Common myeloid progenitor, CD34-positive (primary cell): Measurements from ENCODE around the gene SLC4A1.

Experiments
- CTCF ChIA-PET: fragments of 350-600 bp; sonication (Branson Sonifier 250); formaldehyde crosslinking; loops from one replicate; lab custom pipeline; 2021; ENCODE audit warnings: antibody characterized with exemption; lab: Charles Lee
- POLR2A ChIA-PET: fragments of 350-600 bp; sonication (Branson Sonifier 250); formaldehyde crosslinking; loops from one replicate; lab custom pipeline; 2021; ENCODE audit warnings: antibody characterized with exemption; lab: Charles Lee
- DNase-seq, 3 donors: peaks; one replicate each; pipeline versions ENCODE4 v3.0.0 to v3.0.0-alpha.2; 2013
- H3K27ac ChIP-seq, 2 experiments: 1 replicate in 1 of 2; 2 replicates in 1 of 2; pipeline ENCODE4 v1.7.0; 2013; ENCODE audit warnings: inconsistent platforms in 2 of 2, low read length in 2 of 2, mild to moderate bottlenecking in 2 of 2, low read depth in 1 of 2, moderate library complexity in 1 of 2; ENCODE audit not compliant: severe bottlenecking in 2 of 2, insufficient read depth in 1 of 2, poor library complexity in 1 of 2
- H3K27me3 ChIP-seq, 5 experiments: replicated peaks in 2 of 5; 1 replicate in 3 of 5; 2 replicates in 2 of 5; pipeline versions ENCODE4 v1.6.1 to v1.7.0; 2013; ENCODE audit warnings: low read length in 4 of 5, mild to moderate bottlenecking in 2 of 5, moderate library complexity in 2 of 5, inconsistent platforms in 1 of 5; ENCODE audit not compliant: insufficient read depth in 5 of 5, control insufficient read depth in 4 of 5
- H3K36me3 ChIP-seq, 4 experiments: 1 replicate in 2 of 4; 2 replicates in 2 of 4; pipeline versions ENCODE4 v1.6.1 to v1.7.0; 2013; ENCODE audit warnings: low read length in 3 of 4, control low read depth in 1 of 4, mild to moderate bottlenecking in 1 of 4; ENCODE audit not compliant: control insufficient read depth in 4 of 4, insufficient read depth in 4 of 4
- H3K4me1 ChIP-seq, 4 experiments: 1 replicate in 3 of 4; 2 replicates in 1 of 4; pipeline versions ENCODE4 v1.6.1 to v1.7.1; 2013; ENCODE audit warnings: low read length in 3 of 4, mild to moderate bottlenecking in 3 of 4, control low read depth in 1 of 4, inconsistent platforms in 1 of 4, moderate library complexity in 1 of 4; ENCODE audit not compliant: control insufficient read depth in 4 of 4, insufficient read depth in 4 of 4; ENCODE audit errors: control extremely low read depth in 1 of 4
- H3K4me3 ChIP-seq, 7 experiments: 1 replicate in 4 of 7; 2 replicates in 3 of 7; pipeline versions ENCODE4 v1.5.1 to v1.7.0; 2013; ENCODE audit warnings: mild to moderate bottlenecking in 7 of 7, low read length in 6 of 7, moderate library complexity in 6 of 7, inconsistent platforms in 2 of 7, low read depth in 2 of 7, control low read depth in 1 of 7; ENCODE audit not compliant: insufficient read depth in 4 of 7, control insufficient read depth in 1 of 7; ENCODE audit errors: extremely low read depth in 1 of 7
- H3K9me3 ChIP-seq, 5 experiments: 1 replicate in 4 of 5; 2 replicates in 1 of 5; pipeline versions ENCODE4 v1.6.1 to v1.7.1; 2013; ENCODE audit warnings: low read length in 4 of 5, mild to moderate bottlenecking in 2 of 5, inconsistent platforms in 1 of 5, low read depth in 1 of 5, moderate library complexity in 1 of 5; ENCODE audit not compliant: control insufficient read depth in 4 of 5, insufficient read depth in 2 of 5; ENCODE audit errors: control extremely low read depth in 1 of 5
- WGBS: methylation state at CpG from one replicate; pipeline ENCODE4 v1.1.5; 2013; ENCODE audit not compliant: insufficient coverage; 5-methylcytosine and 5-hydroxymethylcytosine counted together

The SLC4A1 gene

GRCh38 chr17:44312396-44313104, 44.6 kb upstream of the SLC4A1 start:
- DNase-seq: no peak
- 93% methylated on average over 11 of the region's 17 CpGs for WGBS
- Histone ChIP-seq H3K27ac (no peak overlapping the region), H3K27me3 (peaks cover 6 to 47% (median 30%) of the 10 kb centered on the region in 5 experiments), H3K4me1 (peaks cover 0 to 26% (median 17%) of the 10 kb centered on the region in 4 experiments), H3K4me3 (no peak overlapping the region), H3K36me3 (no peaks in the 10 kb centered on the region), H3K9me3 (no peaks in the 10 kb centered on the region)
- CTCF ChIA-PET: no interaction called here
- POLR2A ChIA-PET: no interaction called here

GRCh38 chr17:44311562-44312181, 43.7 kb upstream of the SLC4A1 start:
- Histone ChIP-seq H3K4me1 (peaks cover 0 to 27% (median 18%) of the 10 kb centered on the region in 4 experiments), H3K27me3 (peaks cover 2 to 47% (median 30%) of the 10 kb centered on the region in 5 experiments), H3K36me3 (no peaks in the 10 kb centered on the region), H3K4me3 (no peak overlapping the region), H3K9me3 (no peaks in the 10 kb centered on the region), H3K27ac (no peak overlapping the region)
- ChIA-PET POLR2A (no interaction called here), CTCF (interaction anchor here (1.1 to 2.7 kb wide), 2 partner anchors 17 to 101 kb away, joined by 3 to 11 read pairs; no protein-coding TSS in a partner anchor)
- no peak for DNase-seq
- WGBS: 100% methylated on average over 1 of the region's 5 CpGs

DNA sequence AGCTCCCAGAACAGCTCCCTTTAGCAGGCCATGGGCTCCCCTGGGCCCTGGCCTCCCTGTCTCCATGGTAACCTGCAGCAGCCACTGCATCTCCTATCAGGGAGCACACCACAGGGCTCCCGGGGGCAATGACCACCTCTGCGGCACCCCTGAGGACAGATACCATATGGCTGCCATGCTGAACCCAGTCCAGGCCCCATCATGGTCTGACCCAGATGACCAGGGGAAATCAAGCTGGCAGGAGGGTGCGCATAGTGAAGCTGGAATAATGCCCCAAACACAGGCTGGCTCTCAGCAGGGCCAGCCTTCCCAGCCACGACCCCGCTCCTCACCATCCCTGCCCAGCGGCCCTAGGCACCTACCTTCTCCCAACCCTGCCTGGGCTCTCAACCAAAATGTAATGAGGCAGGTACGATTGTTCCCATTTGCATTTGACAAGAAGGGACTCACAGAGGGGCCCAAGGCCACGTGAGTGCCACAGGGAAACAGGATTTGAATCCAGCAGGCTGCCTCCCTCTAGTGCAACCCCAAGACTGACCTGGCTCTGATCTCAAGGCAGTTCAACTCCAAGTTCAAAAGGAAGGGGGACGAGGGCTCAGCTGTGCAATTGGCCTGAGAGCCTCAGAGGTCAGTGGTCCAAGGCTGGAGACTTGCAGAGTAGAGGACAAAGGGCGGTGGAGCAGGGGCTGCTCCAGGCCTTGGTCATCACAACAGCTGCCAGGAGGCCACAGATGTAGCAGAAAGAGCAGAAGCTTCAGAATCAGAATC, 42.9 kb upstream of the SLC4A1 start:
- WGBS: 93% methylated on average over 9 of the region's 10 CpGs
- H3K4me1 ChIP-seq: peaks cover 0 to 24% (median 17%) of the 10 kb centered on the region in 4 experiments
- CTCF ChIA-PET: interaction anchor here (1.1 to 2.7 kb wide), 3 partner anchors 9 to 100 kb away, joined by 3 to 11 read pairs (median 4); no protein-coding TSS in a partner anchor
- no peak overlapping the region for H3K27ac ChIP-seq
- no peak for DNase-seq
- no peaks in the 10 kb centered on the region for H3K9me3 ChIP-seq
- POLR2A ChIA-PET: no interaction called here
- no peak overlapping the region for H3K4me3 ChIP-seq
- peaks cover 2 to 41% (median 23%) of the 10 kb centered on the region in 5 experiments for H3K27me3 ChIP-seq
- H3K36me3 ChIP-seq: no peaks in the 10 kb centered on the region

- ChIA-PET POLR2A (no interaction called here), CTCF (interaction anchor here (0.9 to 2.7 kb wide), 4 partner anchors 10 to 99 kb away, joined by 3 to 11 read pairs (median 4); no protein-coding TSS in a partner anchor)
- Histone ChIP-seq H3K4me3 (no peak overlapping the region), H3K27ac (no peak overlapping the region), H3K27me3 (peaks cover 6 to 38% (median 21%) of the 10 kb centered on the region in 5 experiments), H3K4me1 (peaks cover 0 to 21% (median 15%) of the 10 kb centered on the region in 4 experiments), H3K9me3 (no peaks in the 10 kb centered on the region), H3K36me3 (no peaks in the 10 kb centered on the region)
- no peak for DNase-seq
- 91% methylated on average over 1 of the region's 2 CpGs for WGBS
Observed at GRCh38 chr17:44310188-44310587, 42.3 kb upstream of the SLC4A1 start.

DNA sequence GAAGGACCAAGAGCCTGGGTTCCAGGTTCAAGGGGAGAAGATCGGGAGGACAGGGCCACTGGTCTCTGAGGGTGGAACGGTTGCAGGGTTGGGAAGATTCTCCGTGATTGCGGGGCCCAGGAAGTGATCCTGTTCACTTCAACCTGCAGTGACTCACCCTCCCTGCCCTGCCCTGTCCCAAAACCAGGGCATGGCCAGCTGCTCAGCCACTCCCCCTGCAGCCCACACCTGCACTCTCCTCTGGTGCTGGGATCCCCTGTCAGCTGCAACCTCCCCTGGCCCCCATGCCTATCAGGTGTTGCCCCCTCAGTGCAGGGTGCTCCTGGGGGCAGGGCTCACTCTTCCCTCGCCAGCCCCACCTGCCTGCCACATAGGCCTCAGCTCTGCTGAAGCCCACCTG, 41.5 kb upstream of the SLC4A1 start:
- no peaks in the 10 kb centered on the region for H3K36me3 ChIP-seq
- peak overlapping the region in 3 of 7 experiments; percentile 54 to 71 (median 62) for H3K4me3 ChIP-seq
- peaks cover 6 to 31% (median 16%) of the 10 kb centered on the region in 5 experiments for H3K27me3 ChIP-seq
- H3K4me1 ChIP-seq: peaks cover 0 to 15% (median 13%) of the 10 kb centered on the region in 4 experiments
- no peak for DNase-seq
- H3K27ac ChIP-seq: no peak overlapping the region
- WGBS: 79% methylated on average over 4 of the region's 5 CpGs
- ChIA-PET CTCF (interaction anchor here (0.9 to 2.7 kb wide), 4 partner anchors 11 to 99 kb away, joined by 3 to 11 read pairs (median 4); no protein-coding TSS in a partner anchor), POLR2A (no interaction called here)
- H3K9me3 ChIP-seq: no peaks in the 10 kb centered on the region

DNA sequence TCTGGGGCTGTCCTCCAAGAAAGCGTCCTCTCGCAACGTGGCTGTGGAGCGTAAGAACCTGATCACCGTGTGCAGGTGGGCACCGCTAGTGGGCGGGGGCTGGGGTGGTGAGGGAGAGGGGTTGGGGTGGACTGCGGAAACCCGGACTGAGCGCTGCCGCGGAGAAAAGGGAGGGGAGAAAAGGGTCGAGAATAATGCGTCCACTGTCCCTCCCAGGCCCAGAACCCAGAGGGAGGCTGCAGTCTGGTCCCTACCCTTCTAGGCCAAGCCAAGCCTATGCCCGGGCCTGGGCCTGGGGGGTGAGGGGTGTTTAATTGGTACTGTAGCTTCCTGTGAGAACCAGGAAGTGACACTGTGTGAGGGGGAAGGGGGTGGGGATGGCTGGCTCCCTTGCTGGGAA, 40.9 kb upstream of the SLC4A1 start:
- H3K27ac ChIP-seq: no peak overlapping the region
- peaks cover 0 to 15% (median 13%) of the 10 kb centered on the region in 4 experiments for H3K4me1 ChIP-seq
- ChIA-PET POLR2A (no interaction called here), CTCF (interaction anchor here (1.2 to 2.7 kb wide), 2 partner anchors 22 to 98 kb away, joined by 3 to 11 read pairs; no protein-coding TSS in a partner anchor)
- peak in 1 of 3 donors; percentile 30 for DNase-seq
- WGBS: 0% methylated on average over 3 of the region's 15 CpGs
- peaks cover 6 to 25% (median 10%) of the 10 kb centered on the region in 5 experiments for H3K27me3 ChIP-seq
- peak overlapping the region in 5 of 7 experiments; percentile 36 to 71 (median 54) for H3K4me3 ChIP-seq
- H3K9me3 ChIP-seq: no peaks in the 10 kb centered on the region
- H3K36me3 ChIP-seq: no peaks in the 10 kb centered on the region
